HepG2 (cell line): ENCODE data around the gene C1R. TPM values are rescaled to one million over a fixed set of nuclear protein-coding genes. Genes with fewer than 3 reads are reported as not detected.
A peak's percentile ranks its signal among the peaks of the same experiment; 100 is the strongest.

Experiments
- ATAC-seq: fragments of 200-7000 bp; cut with Tn5 transposase; 3 replicates; pipeline ENCODE4 v1.9.1; 2020; ENCODE audit warnings: mild to moderate bottlenecking, moderate library complexity
- BruUV-seq: library from RNA; stranded (reverse); fragments of 400-500 nt; replicated peaks from 2 replicates; lab custom pipeline; 2021; lab: Mats Ljungman, UMichigan
- CTCF ChIA-PET: fragments of 300-600 bp; formaldehyde crosslinking; extraction: SDS; loops from one replicate; lab custom pipeline; 2021; ENCODE audit warnings: low total read pairs, inconsistent platforms, low intra/inter-chr PET ratio; lab: Yijun Ruan, JAX
- POLR2A ChIA-PET: fragments of 350-600 bp; sonication (Branson Sonifier 250); formaldehyde crosslinking; loops from one replicate; lab custom pipeline; 2020; ENCODE audit warnings: antibody characterized with exemption, inconsistent platforms; lab: Yijun Ruan, JAX
- DNase-seq: peaks from one replicate; pipeline ENCODE4 v3.0.0-alpha.2; 2015; ENCODE audit warnings: low spot score
- FAIRE-seq: peaks from 3 replicates; lab custom pipeline; 2011; peaks lifted over from hg19 to GRCh38; lab: Jason Lieb, UNC
- H2AFZ ChIP-seq: one replicate; pipeline ENCODE4 v1.6.1; 2011; ENCODE audit warnings: low read length, inconsistent platforms
- H3K27ac ChIP-seq: fragments of 300-600 bp; 3 replicates; pipeline ENCODE4 v1.8.0; 2011; ENCODE audit warnings: mixed run types, mild to moderate bottlenecking, mixed read lengths, low read length, inconsistent platforms; ENCODE audit not compliant: insufficient read depth; ENCODE audit errors: extremely low read length
- H3K27me3 ChIP-seq, 2 experiments: fragments of 200-600 bp in 1 of 2; 2 replicates in 1 of 2; 3 replicates in 1 of 2; pipeline versions ENCODE4 v1.6.0 to v1.8.0; 2011; ENCODE audit warnings: low read length in 2 of 2, mild to moderate bottlenecking in 2 of 2, moderate library complexity in 2 of 2, inconsistent platforms in 1 of 2; ENCODE audit not compliant: insufficient read depth in 2 of 2, control insufficient read depth in 1 of 2
- H3K36me3 ChIP-seq, 2 experiments: fragments of 200-600 bp in 1 of 2; replicated peaks in 1 of 2; 2 replicates in 1 of 2; 3 replicates in 1 of 2; pipeline versions ENCODE4 v1.5.1 to v1.8.0; 2011; ENCODE audit warnings: low read length in 2 of 2, inconsistent platforms in 1 of 2; ENCODE audit not compliant: insufficient read depth in 2 of 2, control insufficient read depth in 1 of 2
- H3K4me1 ChIP-seq: 2 replicates; pipeline ENCODE4 v1.5.1; 2012; ENCODE audit warnings: low read length, inconsistent platforms; ENCODE audit not compliant: insufficient read depth
- H3K4me2 ChIP-seq: 2 replicates; pipeline ENCODE4 v1.6.0; 2011; ENCODE audit warnings: low read depth, low read length, inconsistent platforms
- H3K4me3 ChIP-seq, 3 experiments: fragments of 200-600 bp in 1 of 3; sonication (generic), shearing (Covaris generic) in 1 of 3; replicated peaks in 1 of 3; 2 replicates each; pipeline ENCODE4 v1.5.1; 2011 to 2016; ENCODE audit warnings: low read length in 3 of 3, inconsistent platforms in 2 of 3, low read depth in 2 of 3, mild to moderate bottlenecking in 2 of 3, control low read depth in 1 of 3, mixed read lengths in 1 of 3; ENCODE audit not compliant: insufficient read depth in 1 of 3
- H3K79me2 ChIP-seq: one replicate; pipeline ENCODE4 v1.6.1; 2011; ENCODE audit warnings: low read length, inconsistent platforms; ENCODE audit not compliant: insufficient read depth
- H3K9ac ChIP-seq: 2 replicates; pipeline ENCODE4 v1.6.0; 2011; ENCODE audit warnings: mild to moderate bottlenecking, low read depth, low read length, inconsistent platforms; ENCODE audit not compliant: insufficient read depth
- H3K9me3 ChIP-seq: 2 replicates; pipeline ENCODE4 v1.5.1; 2012; ENCODE audit warnings: mild to moderate bottlenecking, low read length
- H4K20me1 ChIP-seq: 2 replicates; pipeline ENCODE4 v1.6.0; 2011; ENCODE audit warnings: inconsistent platforms, mild to moderate bottlenecking, low read length, moderate library complexity; ENCODE audit not compliant: insufficient read depth
- BORCS8-MEF2B ChIP-seq: sonication (generic); formaldehyde crosslinking; IDR thresholded peaks from 2 replicates; pipeline ENCODE4 v1.8.0; 2022; ENCODE audit warnings: mild to moderate bottlenecking, missing genetic modification reagents
- GATA4 ChIP-seq: sonication (generic); IDR thresholded peaks from 2 replicates; pipeline ENCODE4 v1.6.1; 2016; ENCODE audit warnings: antibody characterized with exemption, low read depth, borderline replicate concordance
- GPBP1L1 ChIP-seq: sonication (generic); formaldehyde crosslinking; IDR thresholded peaks from 2 replicates; pipeline ENCODE4 v1.5.0; 2020; ENCODE audit warnings: mild to moderate bottlenecking, missing genetic modification reagents
- PCBP1 ChIP-seq: fragments of 200-400 bp; formaldehyde crosslinking; IDR thresholded peaks from 2 replicates; pipeline ENCODE4 v1.6.1; 2017; ENCODE audit warnings: mild to moderate bottlenecking, low read depth, low read length, borderline replicate concordance
- POLR2A ChIP-seq, 2 experiments: IDR thresholded peaks; 2 replicates each; pipeline ENCODE4 v1.6.1; 2011; ENCODE audit warnings: low read depth in 2 of 2, low read length in 2 of 2, mild to moderate bottlenecking in 1 of 2, moderate library complexity in 1 of 2; ENCODE audit not compliant: insufficient read depth in 1 of 2
- SALL1 ChIP-seq: sonication (generic); formaldehyde crosslinking; IDR thresholded peaks from 2 replicates; pipeline ENCODE4 v1.8.0; 2022; ENCODE audit warnings: mild to moderate bottlenecking, missing genetic modification reagents
- ZBTB21 ChIP-seq: sonication (generic); formaldehyde crosslinking; IDR thresholded peaks from 2 replicates; pipeline ENCODE4 v1.4.0; 2020; ENCODE audit warnings: missing genetic modification reagents
- ZNF10 ChIP-seq: sonication (generic); formaldehyde crosslinking; IDR thresholded peaks from 2 replicates; pipeline ENCODE4 v1.4.0; 2020; ENCODE audit warnings: mild to moderate bottlenecking, low read depth, missing genetic modification reagents, borderline replicate concordance
- ZNF383 ChIP-seq: sonication (generic); formaldehyde crosslinking; IDR thresholded peaks from 2 replicates; pipeline ENCODE4 v1.4.0; 2020; ENCODE audit warnings: missing genetic modification reagents, mild to moderate bottlenecking, borderline replicate concordance
- ZNF543 ChIP-seq: sonication (generic); formaldehyde crosslinking; IDR thresholded peaks from 2 replicates; pipeline ENCODE4 v1.4.0; 2020; ENCODE audit warnings: mild to moderate bottlenecking, missing genetic modification reagents
- ZZZ3 ChIP-seq: sonication (generic); formaldehyde crosslinking; IDR thresholded peaks from 2 replicates; pipeline ENCODE4 v1.4.0; 2020; ENCODE audit warnings: missing genetic modification reagents, mild to moderate bottlenecking, borderline replicate concordance
- WGBS: methylation state at CpG from one replicate; pipeline ENCODE4 v1.1.6; 2017; ENCODE audit warnings: low lambda C conversion rate; 5-methylcytosine and 5-hydroxymethylcytosine counted together
- in situ Hi-C: cut with HindIII; loops from 2 replicates; pipeline ENCODE4 v1.10.0; 2017; ENCODE audit warnings: low pct_unique_long_range_greater_than_20kb; ENCODE audit not compliant: extremely low pct_ligation_motif_present
- intact Hi-C: fragments of 100-400 bp; cut with micrococcal nuclease; formaldehyde crosslinking; loops from one replicate; pipeline ENCODE4 v1.10.0; 2022; ENCODE audit not compliant: unreplicated experiment
- polyA plus RNA-seq, 8 experiments: library from polyadenylated mRNA; depleted of rRNA in 3 of 8; stranded (reverse) in 7 of 8; unstranded in 1 of 8; fragments of >200 nt; fragmentation: Illumina TruSeq in 4 of 8; extraction: Trizol in 4 of 8; gene quantifications; 2 replicates each; pipeline versions ENCODE4 v1.2.1 to v1.2.3, GENCODE V29; 2011 to 2016; ENCODE audit warnings: low read depth in 4 of 8, missing spikeins in 1 of 8, mixed read lengths in 1 of 8; ENCODE audit not compliant: insufficient read depth in 1 of 8
- total RNA-seq, 5 experiments: library from RNA; depleted of rRNA; stranded (reverse); fragments of >200 nt; fragmentation: Illumina TruSeq; extraction: Trizol; gene quantifications; 2 replicates each; pipeline ENCODE4 v1.2.3, GENCODE V29; 2016; ENCODE audit warnings: low read depth in 1 of 5
- TF ChIP-seq, protein P1 (sequence below): sonication (generic); formaldehyde crosslinking; IDR thresholded peaks from 2 replicates; pipeline ENCODE4 v1.4.0; 2020; ENCODE audit warnings: missing genetic modification reagents

The C1R gene
- total and polyA plus RNA-seq, 2 of the 13 experiments (the other 11 are each of a cell fraction or from before 2014, with no cell fraction given): 3.5 to 6.5 TPM

DNA sequence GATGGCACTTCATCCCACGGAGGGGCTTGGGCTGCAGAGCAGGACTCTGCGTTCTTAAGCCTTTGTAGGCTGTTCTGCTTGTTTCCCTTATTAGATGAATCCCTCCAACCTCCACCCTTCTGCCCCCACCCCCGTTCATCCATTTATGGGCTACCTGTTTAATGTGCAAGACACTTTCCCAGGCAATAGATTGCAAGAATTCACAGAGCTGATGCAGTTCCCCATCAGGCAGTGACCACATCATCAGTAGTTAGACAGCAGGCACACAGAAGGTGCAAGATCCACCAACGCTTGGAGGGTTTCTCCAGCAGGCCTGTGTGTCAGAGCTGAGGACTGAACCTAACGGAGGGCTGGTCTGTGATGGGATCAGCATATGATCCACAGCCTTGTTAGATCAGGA is 1.2 kb upstream of the C1R start:
- Histone ChIP-seq H3K9me3 (no peaks in the 10 kb centered on the region), H3K27ac (no peak overlapping the region), H2AFZ (no peak overlapping the region), H3K36me3 (no peaks in the 10 kb centered on the region), H4K20me1 (no peaks in the 10 kb centered on the region; the same call in 1 of the 2 replicates), H3K27me3 (peaks cover 0 to 2% of the 10 kb centered on the region in 2 experiments; a peak in 1 of 5 replicates), H3K4me2 (no peak overlapping the region), H3K4me1 (peaks cover 27% of the 10 kb centered on the region), H3K9ac (no peak overlapping the region), H3K4me3 (no peak overlapping the region), H3K79me2 (no peaks in the 10 kb centered on the region)
- no peak for ATAC-seq
- FAIRE-seq: no peak
- intact Hi-C loops (loop anchor here (2.0 kb wide), 1 partner anchor 15 kb away; the partner anchor contains the start of gene C1RL), in situ Hi-C loops (loop anchor here (5.0 kb wide), 1 partner anchor 36 kb away; no protein-coding TSS in a partner anchor)
- POLR2A ChIA-PET: interaction anchor here (0.9 to 3.6 kb wide), 3 partner anchors 15 to 149 kb away, joined by 3 to 34 read pairs (median 9); partner anchors contain the start of genes C12orf57, C1RL and RNU7-1
- CTCF ChIA-PET: interaction anchor here (5.0 kb wide), 1 partner anchor 33 kb away, joined by 45 read pairs; the partner anchor contains the start of gene C1S
- no peak for DNase-seq
- 52% methylated on average over 5 of the region's 5 CpGs for WGBS
- TF ChIP-seq, protein P1, sequence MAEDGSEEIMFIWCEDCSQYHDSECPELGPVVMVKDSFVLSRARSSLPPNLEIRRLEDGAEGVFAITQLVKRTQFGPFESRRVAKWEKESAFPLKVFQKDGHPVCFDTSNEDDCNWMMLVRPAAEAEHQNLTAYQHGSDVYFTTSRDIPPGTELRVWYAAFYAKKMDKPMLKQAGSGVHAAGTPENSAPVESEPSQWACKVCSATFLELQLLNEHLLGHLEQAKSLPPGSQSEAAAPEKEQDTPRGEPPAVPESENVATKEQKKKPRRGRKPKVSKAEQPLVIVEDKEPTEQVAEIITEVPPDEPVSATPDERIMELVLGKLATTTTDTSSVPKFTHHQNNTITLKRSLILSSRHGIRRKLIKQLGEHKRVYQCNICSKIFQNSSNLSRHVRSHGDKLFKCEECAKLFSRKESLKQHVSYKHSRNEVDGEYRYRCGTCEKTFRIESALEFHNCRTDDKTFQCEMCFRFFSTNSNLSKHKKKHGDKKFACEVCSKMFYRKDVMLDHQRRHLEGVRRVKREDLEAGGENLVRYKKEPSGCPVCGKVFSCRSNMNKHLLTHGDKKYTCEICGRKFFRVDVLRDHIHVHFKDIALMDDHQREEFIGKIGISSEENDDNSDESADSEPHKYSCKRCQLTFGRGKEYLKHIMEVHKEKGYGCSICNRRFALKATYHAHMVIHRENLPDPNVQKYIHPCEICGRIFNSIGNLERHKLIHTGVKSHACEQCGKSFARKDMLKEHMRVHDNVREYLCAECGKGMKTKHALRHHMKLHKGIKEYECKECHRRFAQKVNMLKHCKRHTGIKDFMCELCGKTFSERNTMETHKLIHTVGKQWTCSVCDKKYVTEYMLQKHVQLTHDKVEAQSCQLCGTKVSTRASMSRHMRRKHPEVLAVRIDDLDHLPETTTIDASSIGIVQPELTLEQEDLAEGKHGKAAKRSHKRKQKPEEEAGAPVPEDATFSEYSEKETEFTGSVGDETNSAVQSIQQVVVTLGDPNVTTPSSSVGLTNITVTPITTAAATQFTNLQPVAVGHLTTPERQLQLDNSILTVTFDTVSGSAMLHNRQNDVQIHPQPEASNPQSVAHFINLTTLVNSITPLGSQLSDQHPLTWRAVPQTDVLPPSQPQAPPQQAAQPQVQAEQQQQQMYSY (CRISPR knock-in tag): no peak
- TF ChIP-seq BORCS8-MEF2B: 0 out of 2 replicates have a peak, but pooled peaks have one; percentile 16
- no peak for TF ChIP-seq SALL1 (CRISPR knock-in tag)
- TF ChIP-seq ZNF543 (CRISPR knock-in tag): no peak
- TF ChIP-seq ZZZ3: no peak
- TF ChIP-seq POLR2A (IDR thresholded peaks at IDR 0.05; ENCODE audit: insufficient read depth in 1 of 2, low read depth in 2 of 2, low read length in 2 of 2): peak in 1 of 2 experiments; percentile 15; a peak in 1 of 4 replicates
- TF ChIP-seq ZNF10 (CRISPR knock-in tag): no peak
- TF ChIP-seq ZBTB21 (CRISPR knock-in tag): no peak
- TF ChIP-seq GPBP1L1 (CRISPR knock-in tag): no peak
- no peak for TF ChIP-seq ZNF383 (CRISPR knock-in tag)
- TF ChIP-seq GATA4: no peak
- no peak for TF ChIP-seq PCBP1
- BruUV-seq: no TSS peak
